ENCODE data around the gene HSPA12B. TPM values are rescaled to one million over a fixed set of nuclear protein-coding genes. Genes with fewer than 3 reads are reported as not detected.

HSPA12B gene
- total and polyA plus RNA-seq, 2 of the 13 experiments (the other 11 are each of a cell fraction or from before 2014, with no cell fraction given): 0.01 TPM; not detected in 1

GRCh38 chr20:3738111-3739053 lies 5.9 kb downstream of the HSPA12B start (continued):
- TF ChIP-seq KDM3A (CRISPR knock-in tag; IDR thresholded peaks at IDR 0.05; ENCODE audit: low read depth) (no peak), HDAC2 (CRISPR knock-in tag; IDR thresholded peaks at IDR 0.05) (peak; percentile 32; the same call in 1 of the 2 replicates), THRA (CRISPR knock-in tag; IDR thresholded peaks at IDR 0.05; ENCODE audit: borderline replicate concordance) (no peak), TFDP2 (CRISPR knock-in tag; IDR thresholded peaks at IDR 0.05) (no peak), TGIF2 (CRISPR knock-in tag; IDR thresholded peaks at IDR 0.05) (0 out of 2 replicates have a peak, but pooled peaks have one; percentile 44), ZNF720 (CRISPR knock-in tag; IDR thresholded peaks at IDR 0.05) (no peak), ZNF713 (CRISPR knock-in tag; IDR thresholded peaks at IDR 0.05) (no peak), SRSF4 (IDR thresholded peaks at IDR 0.05; ENCODE audit: low read depth, low read length, poor library complexity, severe bottlenecking) (no peak), SALL1 (CRISPR knock-in tag; IDR thresholded peaks at IDR 0.05) (peak; percentile 43), SMC3 (IDR thresholded peaks at IDR 0.05; ENCODE audit: low read length) (no peak), TCF7 (IDR thresholded peaks at IDR 0.05; ENCODE audit: low read depth) (peak; percentile 69; the same call in 1 of the 2 replicates), RFX1 (IDR thresholded peaks at IDR 0.05) (no peak), ZNF335 (CRISPR knock-in tag; IDR thresholded peaks at IDR 0.05) (no peak), NRL (CRISPR knock-in tag; IDR thresholded peaks at IDR 0.05; ENCODE audit: borderline replicate concordance) (no peak), ZNF24 (IDR thresholded peaks at IDR 0.05) (no peak), TBL1XR1 (IDR thresholded peaks at IDR 0.05; ENCODE audit: borderline replicate concordance, low read length, partially characterized antibody) (no peak), ZFX (CRISPR knock-in tag; IDR thresholded peaks at IDR 0.05; ENCODE audit: low read depth) (peak; percentile 14; the same call in 1 of the 2 replicates), ARHGAP35 (CRISPR knock-in tag; IDR thresholded peaks at IDR 0.05; ENCODE audit: borderline replicate concordance) (no peak; the same call in 1 of the 2 replicates), SIX4 (CRISPR knock-in tag; IDR thresholded peaks at IDR 0.05) (no peak), ZBTB37 (CRISPR knock-in tag; IDR thresholded peaks at IDR 0.05) (no peak), NFE2L2 (IDR thresholded peaks at IDR 0.05; ENCODE audit: low read length) (no peak), ZMAT3 (CRISPR knock-in tag; conservative IDR thresholded peaks at IDR 0.05) (no peak; the same call in 1 of the 2 replicates), ARID3A (IDR thresholded peaks at IDR 0.05; ENCODE audit: low read depth, low read length) (0 out of 2 replicates have a peak, but pooled peaks have one; percentile 11), TARDBP (CRISPR knock-in tag; IDR thresholded peaks at IDR 0.05) (peak; percentile 55; the same call in 1 of the 2 replicates), ZFP41 (CRISPR knock-in tag; IDR thresholded peaks at IDR 0.05; ENCODE audit: borderline replicate concordance) (no peak)

Measured in HepG2 (cell line).